DND-41 (cell line): Measurements from ENCODE around the gene CNIH4.

Source experiments
- ATAC-seq: fragments of 200-7000 bp; cut with Tn5 transposase; 3 replicates; pipeline ENCODE4 v1.9.1; 2021; ENCODE audit warnings: low read depth; ENCODE audit not compliant: insufficient read depth
- DNase-seq: peaks from one replicate; pipeline ENCODE4 v3.0.0-alpha.2; 2020
- H2AFZ ChIP-seq: 2 replicates; pipeline ENCODE4 v1.6.0; 2012; ENCODE audit warnings: low read depth, low read length
- H3K27ac ChIP-seq: 2 replicates; pipeline ENCODE4 v1.5.1; 2012; ENCODE audit warnings: low read length, inconsistent platforms
- H3K27me3 ChIP-seq: fragments of 200-600 bp; sonication (generic); 2 replicates; pipeline ENCODE4 v1.6.0; 2012; ENCODE audit warnings: low read length, mild to moderate bottlenecking, inconsistent platforms; ENCODE audit not compliant: insufficient read depth, poor library complexity
- H3K36me3 ChIP-seq: 2 replicates; pipeline ENCODE4 v1.5.1; 2012; ENCODE audit warnings: low read length, inconsistent platforms; ENCODE audit not compliant: insufficient read depth
- H3K4me1 ChIP-seq: 2 replicates; pipeline ENCODE4 v1.5.1; 2012; ENCODE audit warnings: mild to moderate bottlenecking, low read length; ENCODE audit not compliant: insufficient read depth
- H3K4me2 ChIP-seq: 2 replicates; pipeline ENCODE4 v1.6.0; 2012; ENCODE audit warnings: mild to moderate bottlenecking, moderate library complexity, low read length, inconsistent platforms; ENCODE audit not compliant: insufficient read depth
- H3K4me3 ChIP-seq, 2 experiments: fragments of 200-600 bp in 1 of 2; shearing (Covaris generic) in 1 of 2; 2 replicates each; pipeline ENCODE4 v1.5.1; 2012 to 2016; ENCODE audit warnings: inconsistent platforms in 2 of 2, low read length in 2 of 2, mild to moderate bottlenecking in 2 of 2, low read depth in 1 of 2, moderate library complexity in 1 of 2
- H3K79me2 ChIP-seq: 2 replicates; pipeline ENCODE4 v1.6.0; 2012; ENCODE audit warnings: low read length, inconsistent platforms; ENCODE audit not compliant: insufficient read depth
- H3K9ac ChIP-seq: 2 replicates; pipeline ENCODE4 v1.6.0; 2012; ENCODE audit warnings: low read depth, mild to moderate bottlenecking, inconsistent platforms, low read length, moderate library complexity
- H3K9me3 ChIP-seq: 2 replicates; pipeline ENCODE4 v1.5.1; 2012; ENCODE audit warnings: low read length, moderate library complexity, mild to moderate bottlenecking, inconsistent platforms; ENCODE audit not compliant: insufficient read depth, severe bottlenecking
- H4K20me1 ChIP-seq: 2 replicates; pipeline ENCODE4 v1.6.0; 2012; ENCODE audit warnings: low read length; ENCODE audit not compliant: insufficient read depth
- EZH2 ChIP-seq: IDR thresholded peaks from 3 replicates; pipeline ENCODE4 v1.6.1; 2012; ENCODE audit warnings: borderline replicate concordance, low read depth, mild to moderate bottlenecking, moderate library complexity, low read length, inconsistent platforms; ENCODE audit not compliant: severe bottlenecking
- TF ChIP-seq, protein P1 (sequence below): IDR thresholded peaks from 2 replicates; pipeline ENCODE4 v1.5.1; 2012; ENCODE audit warnings: borderline replicate concordance, low read length, moderate library complexity, mild to moderate bottlenecking; ENCODE audit not compliant: poor library complexity, severe bottlenecking; ENCODE audit errors: extremely low read depth

CNIH4 gene

DNA sequence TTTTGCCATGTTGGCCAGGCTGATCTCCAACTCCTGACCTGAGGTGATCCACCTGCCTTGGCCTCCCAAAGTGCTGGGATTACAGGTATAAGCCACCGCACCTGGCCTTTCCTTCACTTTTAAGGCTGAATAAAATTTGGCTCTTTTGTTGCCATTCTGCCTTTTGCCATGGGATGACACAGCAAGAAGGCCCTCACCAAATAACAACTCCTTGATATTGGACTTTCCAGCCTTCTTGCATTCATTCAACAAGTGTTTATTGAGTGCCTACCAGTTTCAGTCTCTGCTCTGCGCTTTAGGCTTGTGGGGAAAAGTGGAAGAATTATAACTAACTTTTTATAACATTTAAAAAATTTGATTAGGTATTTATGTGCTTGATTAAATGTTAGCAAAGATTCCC, 24.9 kb upstream of the CNIH4 start:
- Histone ChIP-seq H3K27me3 (no peaks in the 10 kb centered on the region), H3K4me2 (no peak overlapping the region), H2AFZ (no peak overlapping the region), H3K4me3 (no peak overlapping the region), H3K9ac (no peak overlapping the region), H3K27ac (no peak overlapping the region), H3K9me3 (no peaks in the 10 kb centered on the region), H3K4me1 (peaks cover 41% of the 10 kb centered on the region), H3K36me3 (peaks cover 7% of the 10 kb centered on the region), H3K79me2 (peaks cover 32% of the 10 kb centered on the region), H4K20me1 (peaks cover 4% of the 10 kb centered on the region; the same call in 1 of the 2 replicates)
- no peak for ATAC-seq
- no peak for DNase-seq
- TF ChIP-seq, protein P1, sequence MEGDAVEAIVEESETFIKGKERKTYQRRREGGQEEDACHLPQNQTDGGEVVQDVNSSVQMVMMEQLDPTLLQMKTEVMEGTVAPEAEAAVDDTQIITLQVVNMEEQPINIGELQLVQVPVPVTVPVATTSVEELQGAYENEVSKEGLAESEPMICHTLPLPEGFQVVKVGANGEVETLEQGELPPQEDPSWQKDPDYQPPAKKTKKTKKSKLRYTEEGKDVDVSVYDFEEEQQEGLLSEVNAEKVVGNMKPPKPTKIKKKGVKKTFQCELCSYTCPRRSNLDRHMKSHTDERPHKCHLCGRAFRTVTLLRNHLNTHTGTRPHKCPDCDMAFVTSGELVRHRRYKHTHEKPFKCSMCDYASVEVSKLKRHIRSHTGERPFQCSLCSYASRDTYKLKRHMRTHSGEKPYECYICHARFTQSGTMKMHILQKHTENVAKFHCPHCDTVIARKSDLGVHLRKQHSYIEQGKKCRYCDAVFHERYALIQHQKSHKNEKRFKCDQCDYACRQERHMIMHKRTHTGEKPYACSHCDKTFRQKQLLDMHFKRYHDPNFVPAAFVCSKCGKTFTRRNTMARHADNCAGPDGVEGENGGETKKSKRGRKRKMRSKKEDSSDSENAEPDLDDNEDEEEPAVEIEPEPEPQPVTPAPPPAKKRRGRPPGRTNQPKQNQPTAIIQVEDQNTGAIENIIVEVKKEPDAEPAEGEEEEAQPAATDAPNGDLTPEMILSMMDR: no peak
- TF ChIP-seq EZH2: no peak

DNA sequence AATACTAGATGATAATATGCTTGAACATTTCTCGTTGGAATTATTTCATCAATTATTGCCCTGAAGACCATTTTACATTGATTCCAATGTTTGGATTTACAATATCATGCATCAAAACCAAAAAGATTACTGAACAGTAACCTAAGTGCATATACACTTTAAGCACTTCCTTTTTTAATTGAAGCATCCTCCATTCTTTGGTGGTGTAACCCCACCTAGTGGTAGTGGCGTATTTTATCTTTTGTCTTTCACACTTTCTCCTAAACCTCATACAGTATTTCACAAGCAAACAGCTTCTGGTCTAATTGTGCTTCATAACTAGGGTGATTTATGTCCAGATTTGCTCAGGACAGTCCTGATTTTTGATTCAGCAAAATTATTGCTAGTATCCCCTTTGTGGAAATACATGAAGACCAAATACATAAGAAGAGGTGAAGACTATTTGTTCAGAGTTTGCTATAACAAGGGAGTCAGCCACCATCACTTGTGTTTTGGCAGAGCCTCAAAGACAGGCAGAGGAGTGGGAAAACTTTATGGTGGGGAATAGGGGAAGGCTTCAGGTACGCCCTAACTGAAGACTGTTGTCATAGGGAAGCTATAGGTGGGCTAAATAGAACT, 23.3 kb upstream of the CNIH4 start:
- peaks cover 17% of the 10 kb centered on the region for H3K79me2 ChIP-seq
- peaks cover 3% of the 10 kb centered on the region; the same call in 1 of the 2 replicates for H3K36me3 ChIP-seq
- DNase-seq (peak; percentile 40), ATAC-seq (peak; percentile 67)
- no peak for TF ChIP-seq EZH2
- TF ChIP-seq, protein P1: peak; percentile 81
- H3K9me3 ChIP-seq: no peaks in the 10 kb centered on the region
- H3K4me1 ChIP-seq: peaks cover 29% of the 10 kb centered on the region
- peak overlapping the region; percentile 38 for H3K4me2 ChIP-seq
- H2AFZ ChIP-seq: peak overlapping the region; percentile 65
- peak overlapping the region; percentile 3; the same call in 1 of the 2 replicates for H3K9ac ChIP-seq
- H4K20me1 ChIP-seq: no peaks in the 10 kb centered on the region
- H3K4me3 ChIP-seq: no peak overlapping the region
- no peak overlapping the region for H3K27ac ChIP-seq
- H3K27me3 ChIP-seq: peaks cover 2% of the 10 kb centered on the region

DNA sequence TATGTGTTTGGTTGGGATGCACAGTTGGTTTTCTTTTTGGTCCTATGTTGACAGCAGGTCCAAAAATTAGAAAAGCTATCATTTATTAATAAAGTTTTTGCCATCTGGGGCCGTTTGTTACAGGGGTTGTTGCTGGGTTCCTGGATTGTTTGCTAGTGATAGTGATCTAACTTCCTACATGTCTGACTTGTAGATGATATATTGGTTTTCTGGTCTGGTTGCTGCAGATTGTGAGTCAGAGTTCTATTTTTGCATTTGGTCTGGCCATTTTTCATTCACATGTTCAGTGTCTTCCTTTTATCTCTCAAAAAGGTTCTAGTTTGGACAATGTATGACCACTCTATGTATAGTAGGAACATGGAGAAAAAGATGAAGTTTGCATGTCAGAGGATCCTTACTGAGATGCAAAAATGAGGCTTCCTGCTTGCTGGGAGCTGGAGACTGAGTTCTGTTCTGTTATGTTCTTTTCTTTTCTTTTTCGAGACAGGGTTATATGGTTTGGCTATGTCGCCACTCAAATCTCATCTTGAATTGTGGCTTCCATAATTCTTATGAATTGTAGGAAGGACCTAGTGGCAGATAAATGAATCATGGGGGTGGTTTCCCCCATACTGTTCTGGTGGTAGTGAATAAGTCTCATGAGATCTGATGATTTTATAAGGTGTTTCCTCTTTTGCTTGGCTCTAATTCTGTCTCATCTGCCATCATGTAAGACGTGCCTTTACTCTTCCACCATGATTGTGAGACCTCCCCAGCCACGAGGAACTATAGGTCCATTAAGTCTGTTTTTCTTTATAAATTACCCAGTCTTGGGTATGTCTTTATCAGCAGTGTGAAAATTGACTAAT, 22.5 kb upstream of the CNIH4 start:
- Histone ChIP-seq H3K36me3 (peaks cover 3% of the 10 kb centered on the region; the same call in 1 of the 2 replicates), H3K4me1 (peaks cover 22% of the 10 kb centered on the region), H3K9ac (no peak overlapping the region), H3K4me2 (peak overlapping the region; percentile 38), H2AFZ (peak overlapping the region; percentile 59; the same call in 1 of the 2 replicates), H3K4me3 (no peak overlapping the region), H3K27ac (no peak overlapping the region), H4K20me1 (no peaks in the 10 kb centered on the region), H3K27me3 (peaks cover 4% of the 10 kb centered on the region), H3K9me3 (no peaks in the 10 kb centered on the region), H3K79me2 (peaks cover 9% of the 10 kb centered on the region)
- TF ChIP-seq, protein P1: no peak
- no peak for TF ChIP-seq EZH2
- DNase-seq (no peak), ATAC-seq (no peak)
